GM23338 (cell line): ENCODE measurements around the gene SLC1A3. TPM values are rescaled to one million over a fixed set of nuclear protein-coding genes. Genes with fewer than 3 reads are reported as not detected.

Source experiments
- ATAC-seq: fragments of 200-7000 bp; cut with Tn5 transposase; 3 replicates; pipeline ENCODE4 v1.9.1; 2020
- DNase-seq: peaks from one replicate; pipeline ENCODE4 v3.0.0-alpha.2; 2015; ENCODE audit warnings: low spot score
- H2AFZ ChIP-seq: fragments of 200-600 bp; sonication (generic); 2 replicates; pipeline ENCODE4 v1.8.0; 2016; ENCODE audit warnings: antibody characterized with exemption, mild to moderate bottlenecking, moderate library complexity
- H3F3A ChIP-seq: fragments of 200-600 bp; sonication (generic); replicated peaks from 2 replicates; pipeline ENCODE4 v1.8.0; 2017; ENCODE audit warnings: antibody characterized with exemption, mixed run types, low read depth
- H3K27ac ChIP-seq: fragments of 200-600 bp; sonication (generic); 2 replicates; pipeline ENCODE4 v1.6.1; 2016; ENCODE audit warnings: low read depth
- H3K27me3 ChIP-seq: fragments of 200-600 bp; sonication (generic); 2 replicates; pipeline ENCODE4 v1.8.0; 2016; ENCODE audit warnings: mild to moderate bottlenecking, mixed run types, moderate library complexity; ENCODE audit not compliant: insufficient read depth
- H3K36me3 ChIP-seq: fragments of 200-600 bp; sonication (generic); 2 replicates; pipeline ENCODE4 v1.8.0; 2016; ENCODE audit warnings: mild to moderate bottlenecking; ENCODE audit not compliant: insufficient read depth
- H3K4me1 ChIP-seq: fragments of 200-600 bp; sonication (generic); 2 replicates; pipeline ENCODE4 v1.8.0; 2016; ENCODE audit warnings: mild to moderate bottlenecking, moderate library complexity; ENCODE audit not compliant: insufficient read depth
- H3K4me2 ChIP-seq: fragments of 200-600 bp; sonication (generic); 2 replicates; pipeline ENCODE4 v1.7.1; 2017; ENCODE audit warnings: mixed run types
- H3K4me3 ChIP-seq: fragments of 200-600 bp; sonication (generic); 2 replicates; pipeline ENCODE4 v1.6.1; 2016; ENCODE audit warnings: mixed run types
- H3K79me2 ChIP-seq: fragments of 200-600 bp; sonication (generic); replicated peaks from 2 replicates; pipeline ENCODE4 v1.8.0; 2017; ENCODE audit warnings: mild to moderate bottlenecking; ENCODE audit not compliant: insufficient read depth
- H3K9me2 ChIP-seq: fragments of 200-600 bp; sonication (generic); 2 replicates; pipeline ENCODE4 v1.8.0; 2017; ENCODE audit not compliant: insufficient read depth
- H4K20me1 ChIP-seq: fragments of 200-600 bp; sonication (generic); replicated peaks from 2 replicates; pipeline ENCODE4 v1.8.0; 2017; ENCODE audit warnings: mild to moderate bottlenecking; ENCODE audit not compliant: insufficient read depth
- H3K27ac Mint-ChIP-seq: 2 replicates; pipeline ENCODE4 v1.8.0; 2020; ENCODE audit warnings: inconsistent platforms, mild to moderate bottlenecking, moderate library complexity, mixed read lengths
- H3K27me3 Mint-ChIP-seq: 3 replicates; pipeline ENCODE4 v1.8.0; 2022; ENCODE audit warnings: low read depth, mild to moderate bottlenecking, moderate library complexity, mixed read lengths, inconsistent platforms; ENCODE audit not compliant: insufficient read depth, poor library complexity
- H3K36me3 Mint-ChIP-seq: 3 replicates; pipeline ENCODE4 v1.8.0; 2021; ENCODE audit warnings: low read depth, mild to moderate bottlenecking, inconsistent platforms, moderate library complexity, mixed read lengths
- H3K4me1 Mint-ChIP-seq: 3 replicates; pipeline ENCODE4 v1.8.0; 2020; ENCODE audit warnings: mild to moderate bottlenecking, inconsistent platforms, mixed read lengths
- H3K4me3 Mint-ChIP-seq: 3 replicates; pipeline ENCODE4 v1.8.0; 2021; ENCODE audit warnings: moderate library complexity, mild to moderate bottlenecking, inconsistent platforms, mixed read lengths
- H3K9me3 Mint-ChIP-seq: 3 replicates; pipeline ENCODE4 v1.8.0; 2020; ENCODE audit warnings: moderate library complexity, mild to moderate bottlenecking, inconsistent platforms, mixed read lengths
- CREB1 ChIP-seq: fragments of 250-450 bp; sonication (Bioruptor Pico); IDR thresholded peaks from 2 replicates; pipeline ENCODE4 v1.5.0; 2020; ENCODE audit warnings: low read depth, mild to moderate bottlenecking, moderate library complexity
- ETS1 ChIP-seq: IDR thresholded peaks from 2 replicates; pipeline ENCODE4 v1.6.1; 2016; ENCODE audit warnings: antibody characterized with exemption
- EZH2 ChIP-seq: fragments of 200-600 bp; sonication (generic); IDR thresholded peaks from one replicate; pipeline ENCODE4 v1.8.0; 2017; ENCODE audit warnings: antibody characterized with exemption, mild to moderate bottlenecking, low read depth; ENCODE audit not compliant: unreplicated experiment
- EZH2phosphoT487 ChIP-seq: fragments of 200-600 bp; sonication (generic); IDR thresholded peaks from one replicate; pipeline ENCODE4 v1.8.1; 2018; ENCODE audit warnings: antibody characterized with exemption; ENCODE audit not compliant: unreplicated experiment
- JUNB ChIP-seq: IDR thresholded peaks from one replicate; pipeline ENCODE4 v1.6.1; 2016; ENCODE audit warnings: antibody characterized with exemption; ENCODE audit not compliant: unreplicated experiment
- NANOG ChIP-seq: IDR thresholded peaks from 2 replicates; pipeline ENCODE4 v1.6.1; 2016; ENCODE audit warnings: antibody characterized with exemption, borderline replicate concordance
- POLR2AphosphoS5 ChIP-seq: IDR thresholded peaks from 2 replicates; pipeline ENCODE4 v1.6.1; 2016; ENCODE audit warnings: antibody characterized with exemption, low read depth
- STAT1 ChIP-seq: IDR thresholded peaks from one replicate; pipeline ENCODE4 v1.6.1; 2016; ENCODE audit warnings: antibody characterized with exemption; ENCODE audit not compliant: unreplicated experiment
- ZNF114 ChIP-seq: fragments of 250-450 bp; sonication (Bioruptor Pico); IDR thresholded peaks from 2 replicates; pipeline ENCODE4 v1.5.0; 2020; ENCODE audit warnings: mild to moderate bottlenecking, moderate library complexity
- ZNF331 ChIP-seq: fragments of 250-450 bp; sonication (Bioruptor Pico); IDR thresholded peaks from 2 replicates; pipeline ENCODE4 v1.5.0; 2020; ENCODE audit warnings: low read depth, mild to moderate bottlenecking, moderate library complexity
- ZNF462 ChIP-seq: fragments of 250-450 bp; sonication (Bioruptor Pico); IDR thresholded peaks from 2 replicates; pipeline ENCODE4 v1.5.0; 2020; ENCODE audit warnings: mild to moderate bottlenecking, moderate library complexity
- polyA plus RNA-seq: library from polyadenylated mRNA; unstranded; fragments of >200 nt; fragmentation: Nextera tagmentation; extraction: Ambion mirVana; gene quantifications from 2 replicates; pipeline ENCODE4 v1.2.1, GENCODE V29; 2016
- total RNA-seq: library from RNA; depleted of rRNA; stranded (reverse); fragments of >200 nt; shearing (Covaris generic); gene quantifications from 2 replicates; pipeline ENCODE4 v1.2.3, GENCODE V29; 2014
- TF ChIP-seq, protein P1 (sequence below), 2 experiments: fragments of 200-600 bp in 1 of 2; sonication (generic) in 1 of 2; conservative IDR thresholded peaks; 2 replicates each; pipeline versions ENCODE4 v1.5.1 to v1.6.1; 2016 to 2017; ENCODE audit warnings: antibody characterized with exemption in 2 of 2, low read depth in 2 of 2, mild to moderate bottlenecking in 2 of 2, moderate library complexity in 1 of 2
- TF ChIP-seq, protein P2 (sequence below): IDR thresholded peaks from one replicate; pipeline ENCODE4 v1.6.1; 2018; ENCODE audit warnings: antibody characterized with exemption; ENCODE audit not compliant: unreplicated experiment

SLC1A3 gene
- total and polyA plus RNA-seq, 2 experiments from 2014 or later, result 29.0 to 40.7 TPM

DNA sequence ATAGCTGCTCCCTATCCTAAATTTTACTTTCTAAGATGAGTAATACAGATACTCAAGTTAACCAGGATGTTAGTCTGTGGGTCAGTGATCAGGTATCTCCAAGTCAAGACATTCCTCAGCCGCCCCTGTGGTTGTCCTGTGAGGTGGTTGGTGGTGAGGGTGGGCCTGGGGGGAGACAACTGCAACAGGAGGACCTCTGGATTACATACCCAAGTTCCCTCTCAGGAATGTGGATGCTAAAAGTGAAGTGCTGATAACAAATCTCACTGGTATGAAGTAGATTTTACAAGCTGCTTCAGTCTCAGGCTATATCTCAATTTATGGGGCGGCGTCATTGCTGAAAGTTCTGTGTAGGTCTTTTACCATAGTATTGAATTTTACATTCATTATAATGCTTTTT is 38.3 kb downstream of the SLC1A3 start:
- Mint-ChIP-seq H3K27ac (0 out of 2 replicates have a peak overlapping the region, but pooled peaks have one; percentile 28), H3K4me3 (no peak overlapping the region), H3K9me3 (no peaks in the 10 kb centered on the region), H3K4me1 (0 out of 3 replicates have a peak, but pooled peaks cover 2% of the 10 kb centered on the region), H3K27me3 (no peaks in the 10 kb centered on the region), H3K36me3 (no peaks in the 10 kb centered on the region)
- TF ChIP-seq EZH2phosphoT487 (no peak), ZNF462 (no peak), ZNF331 (CRISPR knock-in tag) (no peak), EZH2 (no peak), NANOG (no peak), JUNB (no peak), POLR2AphosphoS5 (no peak), ETS1 (no peak), STAT1 (no peak), ZNF114 (no peak), CREB1 (CRISPR knock-in tag) (no peak)
- TF ChIP-seq, protein P1, sequence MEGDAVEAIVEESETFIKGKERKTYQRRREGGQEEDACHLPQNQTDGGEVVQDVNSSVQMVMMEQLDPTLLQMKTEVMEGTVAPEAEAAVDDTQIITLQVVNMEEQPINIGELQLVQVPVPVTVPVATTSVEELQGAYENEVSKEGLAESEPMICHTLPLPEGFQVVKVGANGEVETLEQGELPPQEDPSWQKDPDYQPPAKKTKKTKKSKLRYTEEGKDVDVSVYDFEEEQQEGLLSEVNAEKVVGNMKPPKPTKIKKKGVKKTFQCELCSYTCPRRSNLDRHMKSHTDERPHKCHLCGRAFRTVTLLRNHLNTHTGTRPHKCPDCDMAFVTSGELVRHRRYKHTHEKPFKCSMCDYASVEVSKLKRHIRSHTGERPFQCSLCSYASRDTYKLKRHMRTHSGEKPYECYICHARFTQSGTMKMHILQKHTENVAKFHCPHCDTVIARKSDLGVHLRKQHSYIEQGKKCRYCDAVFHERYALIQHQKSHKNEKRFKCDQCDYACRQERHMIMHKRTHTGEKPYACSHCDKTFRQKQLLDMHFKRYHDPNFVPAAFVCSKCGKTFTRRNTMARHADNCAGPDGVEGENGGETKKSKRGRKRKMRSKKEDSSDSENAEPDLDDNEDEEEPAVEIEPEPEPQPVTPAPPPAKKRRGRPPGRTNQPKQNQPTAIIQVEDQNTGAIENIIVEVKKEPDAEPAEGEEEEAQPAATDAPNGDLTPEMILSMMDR (conservative IDR thresholded peaks at IDR 0.05; ENCODE audit: low read depth in 2 of 2), result no peak
- TF ChIP-seq, protein P2, sequence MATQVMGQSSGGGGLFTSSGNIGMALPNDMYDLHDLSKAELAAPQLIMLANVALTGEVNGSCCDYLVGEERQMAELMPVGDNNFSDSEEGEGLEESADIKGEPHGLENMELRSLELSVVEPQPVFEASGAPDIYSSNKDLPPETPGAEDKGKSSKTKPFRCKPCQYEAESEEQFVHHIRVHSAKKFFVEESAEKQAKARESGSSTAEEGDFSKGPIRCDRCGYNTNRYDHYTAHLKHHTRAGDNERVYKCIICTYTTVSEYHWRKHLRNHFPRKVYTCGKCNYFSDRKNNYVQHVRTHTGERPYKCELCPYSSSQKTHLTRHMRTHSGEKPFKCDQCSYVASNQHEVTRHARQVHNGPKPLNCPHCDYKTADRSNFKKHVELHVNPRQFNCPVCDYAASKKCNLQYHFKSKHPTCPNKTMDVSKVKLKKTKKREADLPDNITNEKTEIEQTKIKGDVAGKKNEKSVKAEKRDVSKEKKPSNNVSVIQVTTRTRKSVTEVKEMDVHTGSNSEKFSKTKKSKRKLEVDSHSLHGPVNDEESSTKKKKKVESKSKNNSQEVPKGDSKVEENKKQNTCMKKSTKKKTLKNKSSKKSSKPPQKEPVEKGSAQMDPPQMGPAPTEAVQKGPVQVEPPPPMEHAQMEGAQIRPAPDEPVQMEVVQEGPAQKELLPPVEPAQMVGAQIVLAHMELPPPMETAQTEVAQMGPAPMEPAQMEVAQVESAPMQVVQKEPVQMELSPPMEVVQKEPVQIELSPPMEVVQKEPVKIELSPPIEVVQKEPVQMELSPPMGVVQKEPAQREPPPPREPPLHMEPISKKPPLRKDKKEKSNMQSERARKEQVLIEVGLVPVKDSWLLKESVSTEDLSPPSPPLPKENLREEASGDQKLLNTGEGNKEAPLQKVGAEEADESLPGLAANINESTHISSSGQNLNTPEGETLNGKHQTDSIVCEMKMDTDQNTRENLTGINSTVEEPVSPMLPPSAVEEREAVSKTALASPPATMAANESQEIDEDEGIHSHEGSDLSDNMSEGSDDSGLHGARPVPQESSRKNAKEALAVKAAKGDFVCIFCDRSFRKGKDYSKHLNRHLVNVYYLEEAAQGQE, result no peak
- Histone ChIP-seq H3K9me2 (no peaks in the 10 kb centered on the region), H3K4me1 (no peaks in the 10 kb centered on the region), H3K4me3 (no peak overlapping the region), H3K4me2 (no peak overlapping the region), H3K79me2 (no peaks in the 10 kb centered on the region), H3K36me3 (no peaks in the 10 kb centered on the region), H3F3A (no peaks in the 10 kb centered on the region), H3K27me3 (no peaks in the 10 kb centered on the region), H4K20me1 (no peaks in the 10 kb centered on the region), H2AFZ (no peak overlapping the region), H3K27ac (no peak overlapping the region)
- peak; percentile 24 for DNase-seq
- no peak for ATAC-seq
